NCI-H2107 (cell line): Measurements from ENCODE around the gene BICRA.
"Not testable (repeated sequence)": the region's sequence is repeated elsewhere in the genome, so short reads cannot be mapped to it uniquely, and the experiment has no call there.

Experiments
- DNase-seq: peaks from one replicate; lab custom pipeline; 2025; lab: John Stamatoyannopoulos, UW

BICRA gene

DNA sequence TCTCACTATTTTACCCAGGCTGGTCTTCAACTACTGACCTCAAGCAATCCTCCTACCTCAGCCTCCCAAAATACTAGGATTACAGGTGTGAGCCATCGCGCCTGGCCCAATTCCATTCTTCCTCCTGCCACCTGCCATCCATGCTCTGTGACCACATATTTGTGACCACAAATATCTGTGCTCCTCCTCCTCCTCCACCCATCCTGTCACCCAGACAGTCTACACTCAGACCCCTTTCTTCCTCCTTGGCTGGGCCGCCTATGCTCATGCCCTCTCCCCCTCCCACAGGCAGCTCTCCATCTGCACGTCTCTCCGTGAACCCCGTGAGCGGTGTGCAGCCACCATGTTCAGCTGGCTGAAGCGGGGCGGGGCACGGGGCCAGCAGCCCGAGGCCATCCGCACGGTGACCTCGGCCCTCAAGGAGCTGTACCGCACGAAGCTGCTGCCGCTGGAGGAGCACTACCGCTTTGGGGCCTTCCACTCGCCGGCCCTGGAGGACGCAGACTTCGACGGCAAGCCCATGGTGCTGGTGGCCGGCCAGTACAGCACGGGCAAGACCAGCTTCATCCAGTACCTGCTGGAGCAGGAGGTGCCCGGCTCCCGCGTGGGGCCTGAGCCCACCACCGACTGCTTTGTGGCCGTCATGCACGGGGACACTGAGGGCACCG lies 107.5 kb downstream of the BICRA start:
- DNase-seq: no peak

DNA sequence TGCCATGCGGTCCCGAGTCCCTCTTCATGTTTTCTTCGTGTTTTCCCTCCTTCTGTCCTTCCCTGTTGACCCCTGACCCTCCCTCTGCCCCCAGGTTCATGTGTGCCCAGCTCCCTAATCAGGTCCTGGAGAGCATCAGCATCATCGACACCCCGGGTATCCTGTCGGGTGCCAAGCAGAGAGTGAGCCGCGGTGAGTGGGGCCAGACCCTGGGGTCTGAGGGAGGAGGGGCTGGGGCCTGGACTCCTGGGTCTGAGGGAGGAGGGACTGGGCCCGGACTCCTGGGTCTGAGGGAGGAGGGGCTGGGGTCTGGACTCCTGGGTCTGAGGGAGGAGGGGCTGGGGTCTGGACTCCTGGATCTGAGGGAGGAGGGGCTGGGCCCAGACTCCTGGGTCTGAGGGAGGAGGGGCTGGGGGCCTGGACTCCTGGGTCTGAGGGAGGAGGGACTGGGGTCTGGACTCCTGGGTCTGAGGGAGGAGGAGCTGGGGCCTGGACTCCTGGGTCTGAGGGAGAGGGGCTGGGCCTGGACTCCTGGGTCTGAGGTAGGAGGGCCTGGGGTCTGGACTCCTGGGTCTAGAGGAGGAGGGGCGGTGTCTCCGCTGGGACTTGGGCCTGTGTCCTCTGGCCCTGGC lies 109.6 kb downstream of the BICRA start:
- not testable (repeated sequence) for DNase-seq

DNA sequence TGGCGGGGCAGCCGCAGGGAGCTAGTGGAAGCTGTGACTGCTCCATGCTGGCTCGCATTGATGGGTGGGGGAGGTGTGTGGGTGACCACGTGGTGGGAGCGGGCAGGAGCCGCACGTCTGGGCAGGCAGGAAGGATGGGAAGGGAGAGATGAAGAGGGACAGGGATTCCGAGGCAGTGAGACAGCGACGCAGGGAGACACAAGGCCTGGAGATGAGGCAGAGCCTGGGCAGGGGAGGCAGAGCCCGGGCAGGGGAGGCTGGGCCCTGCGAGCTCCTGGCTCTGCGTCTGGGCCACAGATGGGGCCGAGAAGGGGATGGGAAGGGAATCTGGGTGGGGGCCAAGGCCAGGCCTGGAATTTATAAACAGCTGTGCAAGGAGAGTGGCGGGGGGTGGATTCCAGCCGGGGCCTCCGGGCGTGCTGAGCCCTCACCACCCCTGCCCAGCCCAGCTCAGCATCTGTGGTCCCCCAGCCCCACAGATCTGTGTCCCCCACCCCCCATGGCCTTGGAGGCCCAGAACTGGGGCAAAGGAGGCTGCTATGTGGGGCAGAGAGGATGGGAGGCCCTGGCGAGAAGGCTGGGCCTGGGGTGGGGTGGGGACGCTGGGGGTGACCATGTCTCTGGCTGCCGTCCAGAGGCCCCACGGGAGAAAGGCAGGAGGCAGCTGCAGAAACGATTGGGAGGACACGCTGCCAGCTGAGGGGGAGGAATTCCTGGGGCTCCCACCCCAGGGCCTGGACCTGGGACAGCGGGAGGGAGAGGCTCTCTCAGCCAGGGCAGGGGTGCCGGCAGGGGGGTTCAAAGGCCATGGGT lies 110.3 kb downstream of the BICRA start:
- DNase-seq: no peak

DNA sequence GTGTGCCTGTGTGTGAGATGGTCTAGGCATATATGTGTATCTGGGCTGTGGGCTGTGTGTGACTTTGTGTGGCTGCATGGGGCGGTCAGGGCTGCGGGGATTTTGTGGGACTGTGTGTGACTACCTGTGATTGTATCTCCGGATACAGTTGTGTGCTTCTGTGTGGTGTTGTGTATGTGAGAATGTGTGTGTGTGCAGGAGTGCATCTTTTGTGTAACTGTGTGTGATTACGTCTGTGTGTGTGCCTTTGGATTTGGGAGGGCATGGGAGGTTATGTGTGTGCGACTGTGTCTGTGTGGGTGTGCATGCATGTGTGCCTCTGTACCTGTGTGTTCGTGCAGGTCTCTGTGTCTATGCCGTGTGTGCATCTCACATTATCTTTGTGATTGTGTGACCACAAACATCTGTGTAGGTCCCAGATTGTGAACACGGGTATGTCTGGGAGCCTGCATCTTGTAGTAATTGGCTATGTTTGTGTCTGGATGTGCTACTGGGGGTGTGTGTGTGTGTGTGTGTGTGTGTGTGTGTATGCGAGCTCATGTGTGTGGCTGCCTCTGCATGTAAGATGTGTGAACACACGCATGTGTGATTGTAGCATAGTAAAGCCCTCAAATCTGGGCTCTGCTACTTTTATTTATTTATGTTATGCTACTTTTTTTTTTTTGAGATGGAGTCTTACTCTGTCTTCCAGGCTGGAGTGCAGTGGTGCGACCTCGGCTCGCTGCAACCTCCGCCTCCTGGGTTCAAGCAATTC lies 111.9 kb downstream of the BICRA start:
- no peak for DNase-seq

DNA sequence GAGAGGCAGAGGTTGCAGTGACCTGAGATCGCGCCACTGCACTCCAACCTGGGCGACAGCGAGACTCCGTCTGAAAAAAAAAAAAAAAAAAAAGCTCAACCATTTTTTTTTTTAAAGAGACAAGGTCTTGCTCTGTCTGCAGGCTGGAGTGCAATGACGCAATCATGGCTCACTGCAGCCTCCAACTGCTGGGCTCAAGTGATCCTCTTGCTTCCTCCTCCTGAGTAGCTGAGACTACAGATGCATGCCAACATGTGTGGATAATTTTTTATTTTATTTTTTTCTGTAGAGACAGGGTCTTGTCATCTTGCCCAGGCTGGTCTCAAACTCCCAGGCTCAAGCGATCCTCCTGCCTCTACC lies 114.6 kb downstream of the BICRA start:
- DNase-seq: peak; percentile 41

DNA sequence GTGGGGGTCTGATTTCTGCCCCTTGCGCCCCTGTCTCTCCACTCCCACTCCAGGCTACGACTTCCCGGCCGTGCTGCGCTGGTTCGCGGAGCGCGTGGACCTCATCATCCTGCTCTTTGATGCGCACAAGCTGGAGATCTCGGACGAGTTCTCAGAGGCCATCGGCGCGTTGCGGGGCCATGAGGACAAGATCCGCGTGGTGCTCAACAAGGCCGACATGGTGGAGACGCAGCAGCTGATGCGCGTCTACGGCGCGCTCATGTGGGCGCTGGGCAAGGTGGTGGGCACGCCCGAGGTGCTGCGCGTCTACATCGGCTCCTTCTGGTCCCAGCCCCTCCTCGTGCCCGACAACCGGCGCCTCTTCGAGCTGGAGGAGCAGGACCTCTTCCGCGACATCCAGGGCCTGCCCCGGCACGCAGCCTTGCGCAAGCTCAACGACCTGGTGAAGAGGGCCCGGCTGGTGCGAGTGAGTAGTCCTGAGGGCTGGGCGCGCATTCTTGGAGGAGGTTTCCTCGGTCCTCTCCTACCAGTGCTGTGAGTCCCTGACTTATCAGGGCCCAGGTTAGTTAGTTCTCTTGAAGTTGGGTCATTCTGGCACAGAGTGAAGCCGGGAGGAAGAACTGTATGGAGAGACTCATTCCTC lies 116.9 kb downstream of the BICRA start:
- DNase-seq: no peak

DNA sequence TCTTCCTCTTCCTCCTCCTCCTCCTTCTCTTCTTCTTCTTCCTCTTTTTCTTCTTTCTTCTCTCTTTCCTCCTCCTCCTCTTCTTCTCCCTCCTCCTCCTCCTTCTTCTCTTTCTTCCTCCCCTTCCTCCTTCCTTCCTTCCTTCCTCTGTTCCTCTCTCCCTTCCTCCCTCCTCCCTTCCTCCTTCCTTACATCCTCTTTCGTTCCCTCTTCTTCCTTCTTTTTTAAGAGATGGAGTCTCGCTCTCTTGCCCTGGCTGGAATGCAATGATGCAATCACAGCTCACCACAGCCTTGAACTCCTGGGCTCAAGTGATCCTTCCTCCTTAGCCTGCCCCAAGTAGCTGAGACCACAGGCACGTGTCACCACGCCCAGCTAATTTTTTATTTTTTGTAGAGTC lies 117.5 kb downstream of the BICRA start:
- DNase-seq: no peak

DNA sequence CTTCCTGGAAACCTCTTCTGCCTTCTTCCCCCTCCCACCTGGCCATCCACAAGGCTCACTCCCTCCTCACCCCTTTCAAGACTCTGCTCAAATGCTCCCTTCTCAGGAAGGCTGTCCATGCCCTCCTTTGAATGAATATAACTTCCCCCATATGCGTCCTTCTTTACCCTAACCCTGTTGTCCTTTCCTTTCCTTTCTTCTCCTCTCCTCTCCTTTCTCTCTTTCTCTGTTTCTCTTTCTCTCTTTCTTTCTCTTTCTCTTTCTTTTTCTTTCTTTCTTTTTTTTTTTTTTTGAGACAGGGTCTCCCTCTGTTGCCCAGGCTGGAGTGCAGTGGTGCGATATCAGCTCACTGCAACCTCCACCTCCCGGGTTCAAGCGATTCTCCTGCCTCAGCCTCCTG lies 119.4 kb downstream of the BICRA start:
- DNase-seq: not testable (repeated sequence)

DNA sequence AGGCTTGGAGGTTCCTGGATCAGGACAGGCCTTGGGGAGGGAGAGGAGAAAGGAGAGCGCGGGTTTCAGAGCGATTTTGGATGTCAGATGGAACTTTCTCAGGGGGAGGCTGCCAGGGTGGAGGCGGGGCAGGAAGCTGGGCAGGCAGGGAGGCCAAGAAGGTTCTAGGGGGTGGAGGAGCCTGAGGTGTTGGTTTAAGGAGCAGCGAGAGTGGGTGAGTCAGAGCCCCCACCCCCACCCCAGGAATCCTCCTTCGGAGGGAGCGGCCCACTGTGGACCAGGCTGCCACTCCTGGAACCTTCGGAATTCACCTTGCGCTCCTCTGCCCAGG lies 120.5 kb downstream of the BICRA start:
- no peak for DNase-seq

DNA sequence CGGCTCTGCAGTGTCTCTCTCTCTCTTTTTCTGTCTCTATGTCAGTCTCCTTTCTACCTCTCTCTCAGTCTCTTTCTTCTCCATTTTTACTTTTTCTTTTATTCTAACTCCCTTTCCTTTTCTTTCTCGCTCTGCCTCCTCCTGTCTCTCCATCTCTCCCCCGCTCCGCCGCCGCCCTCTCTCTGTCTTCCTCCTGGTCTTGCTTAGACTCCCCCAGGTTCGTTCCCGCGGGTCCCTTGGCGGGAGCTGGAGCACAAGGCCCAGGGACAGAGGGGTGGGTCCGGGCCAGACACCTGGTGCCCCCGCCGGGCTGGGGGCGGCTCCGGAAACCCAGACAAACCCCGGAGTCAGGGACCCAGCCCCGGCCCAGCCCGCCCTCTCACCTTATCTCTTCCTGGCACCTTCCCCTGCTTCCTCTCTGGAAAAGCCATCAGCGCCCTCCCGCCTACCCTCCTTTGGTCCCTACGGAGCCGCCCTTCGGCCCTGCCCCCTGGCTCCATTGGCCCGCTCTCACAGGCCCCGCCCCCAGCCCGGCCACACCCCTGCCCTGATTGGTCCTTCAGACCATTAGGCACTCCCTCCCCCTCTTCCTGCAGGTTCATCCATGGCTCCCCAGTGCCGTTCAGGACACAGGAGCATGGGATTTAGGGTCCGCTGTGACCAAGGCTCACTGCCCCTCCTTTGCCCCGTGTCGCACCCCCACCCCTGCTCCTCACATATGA lies 121.0 kb downstream of the BICRA start:
- DNase-seq: no peak

DNA sequence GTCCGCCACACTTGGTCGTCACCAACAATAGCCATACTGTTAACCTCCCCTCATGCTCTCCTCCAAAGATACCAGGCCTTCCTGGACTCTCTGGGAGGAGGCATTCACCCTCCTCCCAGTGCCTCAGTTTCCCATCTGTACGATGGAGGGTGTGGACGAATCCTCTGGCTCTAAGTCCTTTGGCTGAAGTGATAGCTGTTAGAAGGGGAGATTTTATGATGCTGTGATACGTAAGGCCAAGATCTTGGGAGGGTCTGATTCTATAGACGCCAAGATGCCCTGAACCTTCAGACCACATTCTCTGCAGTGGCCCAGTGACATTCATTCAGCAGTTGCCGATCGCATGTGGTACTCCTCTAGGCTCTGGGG lies 121.6 kb downstream of the BICRA start:
- no peak for DNase-seq

DNA sequence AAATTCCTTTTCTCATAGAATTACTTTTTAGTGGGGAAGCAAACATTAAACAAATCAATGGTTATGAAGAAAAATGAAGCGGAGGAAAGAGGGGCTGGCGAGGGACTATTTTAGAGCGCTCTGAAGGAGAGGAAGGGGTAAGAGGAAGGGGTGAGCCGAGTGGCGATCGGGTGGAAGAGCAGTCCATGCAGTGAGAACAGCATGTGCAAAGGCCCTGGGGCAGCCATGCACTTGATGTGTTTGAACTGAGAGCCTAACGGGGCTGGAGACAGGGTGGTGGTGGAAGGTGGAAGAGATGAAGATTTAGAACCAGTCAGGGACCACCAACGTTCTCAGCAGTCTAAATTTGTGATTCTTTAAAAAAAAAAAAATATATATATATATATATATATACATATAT lies 122.0 kb downstream of the BICRA start:
- no peak for DNase-seq

DNA sequence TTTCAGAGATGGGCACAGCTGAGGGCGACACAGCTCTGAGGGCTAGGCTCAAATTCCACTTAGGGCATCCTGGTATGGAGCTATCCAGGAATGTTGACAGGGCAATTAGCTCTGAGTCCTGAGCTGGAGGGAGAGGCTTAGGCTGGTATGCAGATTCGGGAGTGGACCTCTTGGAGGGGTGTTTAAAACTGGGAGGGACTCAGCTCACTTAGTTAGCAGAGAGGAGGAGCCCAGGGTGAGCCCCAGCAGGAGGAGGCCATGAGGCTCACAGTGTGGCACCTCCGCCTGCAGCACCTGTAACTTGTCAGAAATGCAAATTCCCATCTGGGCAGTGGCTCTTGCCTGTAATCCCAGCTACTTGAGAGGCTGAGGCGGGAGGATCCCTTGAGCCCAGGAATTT lies 126.2 kb downstream of the BICRA start:
- DNase-seq: no peak

DNA sequence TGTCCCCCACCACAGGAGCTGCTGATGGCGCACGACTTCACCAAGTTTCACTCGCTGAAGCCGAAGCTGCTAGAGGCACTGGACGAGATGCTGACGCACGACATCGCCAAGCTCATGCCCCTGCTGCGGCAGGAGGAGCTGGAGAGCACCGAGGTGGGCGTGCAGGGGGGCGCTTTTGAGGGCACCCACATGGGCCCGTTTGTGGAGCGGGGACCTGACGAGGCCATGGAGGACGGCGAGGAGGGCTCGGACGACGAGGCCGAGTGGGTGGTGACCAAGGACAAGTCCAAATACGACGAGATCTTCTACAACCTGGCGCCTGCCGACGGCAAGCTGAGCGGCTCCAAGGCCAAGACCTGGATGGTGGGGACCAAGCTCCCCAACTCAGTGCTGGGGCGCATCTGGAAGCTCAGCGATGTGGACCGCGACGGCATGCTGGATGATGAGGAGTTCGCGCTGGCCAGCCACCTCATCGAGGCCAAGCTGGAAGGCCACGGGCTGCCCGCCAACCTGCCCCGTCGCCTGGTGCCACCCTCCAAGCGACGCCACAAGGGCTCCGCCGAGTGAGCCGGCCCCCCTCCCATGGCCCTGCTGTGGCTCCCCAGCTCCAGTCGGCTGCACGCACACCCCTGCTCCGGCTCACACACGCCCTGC lies 132.1 kb downstream of the BICRA start:
- DNase-seq: no peak

DNA sequence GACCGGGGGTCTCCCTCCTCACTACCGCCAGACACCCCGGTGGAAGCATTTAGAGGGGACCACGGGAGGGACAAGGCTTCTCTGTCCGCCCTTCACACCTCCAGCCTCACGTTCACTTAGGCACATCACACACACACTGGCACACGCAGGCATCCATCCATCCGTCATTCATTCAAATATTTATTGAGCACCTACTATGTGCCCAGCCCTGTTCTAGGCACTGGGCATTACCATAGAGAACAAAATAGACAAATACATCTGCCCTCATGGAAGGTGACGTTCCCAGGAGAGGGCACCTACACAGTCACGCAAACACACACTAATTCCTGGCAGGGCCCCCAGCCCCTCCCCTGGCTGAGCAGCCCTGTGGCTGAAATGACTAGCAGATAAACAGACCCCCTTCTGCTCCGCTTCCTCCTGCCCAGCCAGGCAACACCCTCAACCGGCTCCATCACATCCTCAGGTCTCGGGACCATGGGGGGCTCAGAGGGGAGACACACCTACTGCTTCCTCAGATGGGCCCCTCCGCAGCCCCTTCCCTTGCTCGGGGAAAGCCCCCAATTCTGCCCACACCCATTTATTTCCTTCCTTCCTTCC lies 132.7 kb downstream of the BICRA start:
- no peak for DNase-seq

DNA sequence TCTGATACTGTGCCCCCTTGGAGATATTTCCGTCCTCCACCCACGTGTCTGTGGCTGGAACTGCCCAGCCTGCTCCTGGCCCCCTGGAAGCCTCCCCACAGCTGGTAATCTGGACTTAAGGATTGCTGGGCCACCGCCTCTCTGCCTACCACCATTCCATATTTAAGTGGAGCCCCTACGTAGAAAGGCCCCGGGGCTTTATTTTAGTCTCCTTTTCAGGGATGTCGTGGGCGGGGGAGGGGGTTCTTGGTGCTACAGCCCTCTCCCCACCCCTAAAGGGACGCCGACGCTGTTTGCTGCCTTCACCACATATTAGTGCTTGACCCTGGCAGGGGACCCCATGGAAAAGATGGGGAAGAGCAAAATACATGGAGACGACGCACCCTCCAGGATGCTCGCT lies 133.7 kb downstream of the BICRA start:
- no peak for DNase-seq

DNA sequence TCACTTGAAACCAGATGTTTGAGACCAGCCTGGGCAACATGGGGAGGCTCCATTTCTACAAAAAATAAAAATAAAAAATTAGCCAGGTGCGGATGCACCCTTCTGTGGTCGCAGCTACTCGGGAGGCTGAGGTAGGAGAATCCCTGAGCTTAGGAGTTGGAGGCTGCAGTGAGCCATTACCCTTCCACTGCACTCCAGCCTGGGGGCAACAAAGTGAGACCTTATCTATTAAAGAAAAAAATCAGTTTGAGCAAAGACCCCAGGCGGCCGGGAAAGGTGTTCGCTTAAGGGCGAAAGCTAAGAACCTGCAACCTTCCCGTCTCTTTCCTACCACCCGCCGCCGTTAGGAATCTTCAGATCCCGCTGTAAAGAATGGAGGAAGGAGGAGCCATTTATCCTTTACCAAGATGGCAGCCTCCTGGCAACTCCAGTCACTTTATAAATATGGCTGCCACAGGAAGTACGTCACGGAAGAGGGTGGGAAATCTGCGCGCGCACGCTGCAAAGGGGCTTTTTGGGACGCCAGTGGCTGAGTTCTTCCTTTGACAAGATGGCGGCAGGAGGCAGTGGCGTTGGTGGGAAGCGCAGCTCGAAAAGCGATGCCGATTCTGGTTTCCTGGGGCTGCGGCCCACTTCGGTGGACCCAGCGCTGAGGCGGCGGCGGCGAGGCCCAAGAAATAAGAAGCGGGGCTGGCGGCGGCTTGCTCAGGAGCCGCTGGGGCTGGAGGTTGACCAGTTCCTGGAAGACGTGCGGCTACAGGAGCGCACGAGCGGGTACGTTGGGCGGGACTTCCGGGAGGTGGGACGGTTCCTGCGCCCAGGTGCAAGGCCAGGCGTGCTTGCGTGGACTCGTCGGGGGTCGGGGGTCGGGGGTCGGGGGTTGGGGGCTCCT lies 136.3 kb downstream of the BICRA start, which contains the start of gene NOP53:
Gene NOP53 (plus strand): TSS at position 537 of the 892 bp plus-strand sequence. CDS start 14 bp downstream, at position 551.
- peak; percentile 95 for DNase-seq

DNA sequence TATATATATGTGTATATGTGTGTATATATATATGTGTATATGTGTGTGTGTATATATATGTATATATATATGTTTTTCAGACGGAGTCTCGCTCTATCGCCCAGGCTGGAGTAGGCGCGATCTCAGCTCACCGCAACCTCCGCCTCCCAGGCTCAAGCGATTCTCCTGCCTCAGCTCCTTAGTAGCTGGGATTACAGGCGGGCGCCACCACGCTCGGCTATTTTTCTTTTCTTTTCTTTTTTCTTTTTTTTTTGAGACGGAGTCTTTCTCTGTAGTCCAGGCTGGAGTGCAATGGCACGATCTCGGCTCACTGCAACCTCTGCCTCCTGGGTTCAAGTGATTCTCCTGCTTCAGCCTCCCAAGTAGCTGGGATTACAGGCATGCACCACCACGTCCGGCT lies 137.2 kb downstream of the BICRA start:
- DNase-seq: not testable (repeated sequence)

DNA sequence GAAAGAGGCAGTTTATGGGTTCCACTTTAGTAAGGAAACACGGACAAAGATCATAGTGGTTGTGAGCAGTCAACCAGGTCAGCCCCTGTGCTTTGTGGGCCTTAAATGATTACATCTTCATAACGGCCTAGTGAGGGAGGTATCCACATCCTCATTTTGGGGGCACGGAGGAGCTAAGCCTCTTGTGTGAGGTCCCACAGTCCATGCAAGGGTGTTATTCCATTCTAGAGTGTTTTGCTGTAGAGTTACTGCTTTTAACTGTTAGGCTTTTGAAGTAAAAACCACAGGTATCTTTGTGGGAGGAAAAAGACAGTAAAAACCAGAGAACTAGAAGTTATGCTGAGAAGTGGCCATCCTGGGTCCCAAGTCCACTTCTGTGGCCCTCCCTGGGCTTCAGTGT lies 140.4 kb downstream of the BICRA start:
- no peak for DNase-seq
